Measurements from ENCODE around the gene ORM2.

Gene ORM2

DNA sequence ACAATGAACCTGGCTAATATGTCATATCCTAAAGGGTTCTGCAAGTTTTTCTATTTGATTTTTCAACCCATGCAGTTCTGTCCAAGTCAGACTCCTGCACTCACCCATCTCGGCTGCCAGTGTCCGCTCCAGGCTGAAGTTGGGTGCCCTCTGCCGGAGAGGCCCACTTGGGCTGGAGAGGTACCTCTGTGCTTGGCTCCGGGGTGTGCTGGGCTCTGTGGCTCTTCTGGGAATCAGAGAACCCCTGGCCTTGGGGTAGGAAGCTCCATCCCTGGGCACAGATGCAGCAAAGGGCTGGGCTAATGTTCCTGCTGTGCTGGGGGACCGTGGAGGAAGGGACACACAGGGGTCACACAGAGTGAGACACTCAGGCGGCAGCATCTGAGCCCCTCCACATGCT, 26.2 kb downstream of the ORM2 start:
- DNase-seq: no peak

DNA sequence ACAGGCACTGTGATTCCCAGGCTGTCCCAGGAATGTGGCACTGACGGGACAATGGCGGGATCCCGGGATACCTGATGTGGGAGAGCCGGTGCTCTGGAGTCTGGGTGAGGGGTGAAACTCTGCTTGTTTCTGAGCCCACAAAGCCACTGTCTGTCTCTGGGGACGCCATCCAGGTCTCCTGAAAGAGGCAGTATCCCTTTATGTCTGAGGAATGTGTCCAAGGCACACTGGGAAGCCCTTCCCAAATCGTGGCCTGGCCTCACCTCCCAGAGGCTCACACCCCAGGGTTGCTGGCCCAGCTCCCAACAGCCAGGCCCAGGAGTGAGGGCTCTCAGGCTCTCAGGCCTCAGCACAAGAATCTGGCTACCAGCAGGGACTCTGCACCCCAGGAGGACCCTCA, 27.1 kb downstream of the ORM2 start:
- no peak for DNase-seq

DNA sequence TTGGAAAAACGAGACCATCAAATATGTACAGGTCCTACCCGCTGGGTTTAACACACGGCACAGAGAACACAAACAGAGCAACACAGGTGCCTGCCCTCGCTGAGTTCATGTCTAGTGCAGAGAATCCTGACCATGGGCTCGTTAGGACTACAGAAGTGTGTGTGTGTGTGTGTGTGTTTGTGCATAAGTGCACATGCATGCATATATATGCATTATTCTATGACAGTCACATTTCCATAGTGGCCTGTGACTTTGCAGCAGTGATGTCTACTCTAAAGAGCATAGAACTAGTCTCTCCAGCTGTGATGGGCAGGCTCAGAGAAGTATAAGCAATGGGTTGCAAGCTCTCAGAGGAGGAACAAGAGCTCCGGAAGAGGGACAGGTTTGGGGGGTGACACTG, 27.7 kb downstream of the ORM2 start:
- DNase-seq: no peak

DNA sequence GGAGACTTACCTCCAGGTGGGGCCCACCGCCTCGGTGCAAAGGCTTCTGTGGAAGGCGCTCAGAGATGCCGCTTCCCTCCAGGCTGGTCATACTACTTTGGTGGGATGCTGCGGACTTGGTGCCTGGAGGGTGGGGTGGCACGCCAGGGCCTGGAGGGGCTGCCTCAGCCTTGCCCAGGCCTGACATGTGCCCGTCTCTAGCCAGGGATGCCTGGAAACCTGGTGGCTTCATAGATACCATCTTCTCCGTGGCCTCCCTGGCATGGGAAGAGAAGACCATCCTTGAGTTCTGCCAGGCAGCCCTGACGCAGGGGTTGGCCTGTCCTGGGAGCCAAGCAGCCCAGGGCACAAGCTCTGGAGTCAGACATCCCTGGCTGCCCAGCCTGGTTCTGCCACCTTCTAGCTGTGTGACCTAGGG, 28.3 kb downstream of the ORM2 start:
- no peak for DNase-seq

DNA sequence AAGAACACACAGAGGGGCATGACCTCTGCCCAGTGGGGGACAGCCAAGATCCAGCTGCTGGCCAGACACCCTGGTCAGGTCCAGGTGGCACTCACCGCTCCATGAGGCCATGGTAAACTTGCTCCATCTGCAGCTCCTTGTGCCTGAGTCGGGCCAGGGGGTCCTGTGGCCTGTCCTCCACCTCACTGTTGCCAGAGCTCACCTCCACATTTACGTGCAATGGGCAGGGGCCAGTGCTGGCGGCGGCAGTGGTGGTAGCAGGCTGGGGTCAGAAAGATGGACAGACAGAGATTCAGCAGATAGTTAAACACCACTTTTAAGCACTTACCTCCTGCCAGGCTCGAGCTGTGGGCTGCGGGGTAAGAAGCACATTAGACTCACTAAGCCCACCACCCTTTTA, 30.1 kb downstream of the ORM2 start:
- DNase-seq: no peak

DNA sequence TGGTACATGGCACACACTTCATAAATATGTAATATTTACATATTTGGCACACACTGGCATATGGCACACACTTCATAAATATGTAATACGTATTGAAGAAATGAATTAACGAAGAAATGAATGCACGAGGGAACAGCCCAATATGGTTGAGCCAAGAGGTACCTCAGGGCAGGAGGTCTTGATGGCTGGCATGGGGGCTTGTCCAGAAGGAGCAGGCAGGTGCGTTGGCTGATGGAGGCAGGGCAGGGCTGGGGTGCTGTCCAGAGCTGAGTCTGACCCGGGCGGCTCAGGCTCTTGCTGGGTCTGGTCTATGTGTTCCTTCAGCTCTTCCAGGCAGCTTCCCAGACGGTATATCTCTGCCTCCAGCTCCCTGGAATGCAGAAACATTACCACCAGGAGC, 31.9 kb downstream of the ORM2 start:
- DNase-seq: no peak

DNA sequence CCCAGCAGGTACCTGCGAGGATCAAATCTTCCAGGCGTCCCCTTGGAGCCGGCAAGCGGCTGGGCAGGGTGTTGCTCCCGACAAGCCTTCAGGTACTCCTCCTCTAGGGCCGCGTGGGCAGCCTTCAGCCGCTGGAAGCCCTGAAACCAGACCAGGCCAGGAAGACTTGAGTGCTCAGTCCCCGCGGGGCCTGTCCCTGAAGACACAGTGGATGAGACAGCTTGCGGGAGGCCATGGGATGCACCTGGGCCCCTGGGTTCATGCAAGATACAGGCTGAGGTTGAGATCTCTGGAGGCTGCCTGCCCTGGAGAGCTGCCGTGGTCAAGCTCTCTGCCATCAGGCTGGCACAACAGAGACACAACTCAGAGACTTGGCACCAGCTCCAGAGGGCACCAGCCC, 32.7 kb downstream of the ORM2 start:
- DNase-seq: no peak

DNA sequence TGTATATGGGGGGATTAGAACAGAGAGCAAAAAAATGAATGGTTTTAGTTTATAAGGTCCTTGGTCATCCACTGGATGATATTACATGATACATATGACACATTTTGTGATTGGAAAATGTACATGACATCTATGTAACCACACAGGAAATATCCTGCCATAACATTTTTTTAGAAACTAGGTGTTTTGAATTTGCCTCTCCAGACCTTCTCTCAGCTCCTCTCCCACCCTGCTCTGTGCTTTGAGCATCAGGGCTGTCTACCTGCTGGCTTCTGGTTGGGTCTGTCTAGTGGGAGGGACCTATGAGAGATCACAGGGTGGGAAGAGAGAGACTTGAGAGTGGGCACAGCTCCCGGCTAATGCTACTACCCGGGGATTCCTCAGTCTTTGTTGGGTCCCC, 33.8 kb downstream of the ORM2 start:
- no peak for DNase-seq

DNA sequence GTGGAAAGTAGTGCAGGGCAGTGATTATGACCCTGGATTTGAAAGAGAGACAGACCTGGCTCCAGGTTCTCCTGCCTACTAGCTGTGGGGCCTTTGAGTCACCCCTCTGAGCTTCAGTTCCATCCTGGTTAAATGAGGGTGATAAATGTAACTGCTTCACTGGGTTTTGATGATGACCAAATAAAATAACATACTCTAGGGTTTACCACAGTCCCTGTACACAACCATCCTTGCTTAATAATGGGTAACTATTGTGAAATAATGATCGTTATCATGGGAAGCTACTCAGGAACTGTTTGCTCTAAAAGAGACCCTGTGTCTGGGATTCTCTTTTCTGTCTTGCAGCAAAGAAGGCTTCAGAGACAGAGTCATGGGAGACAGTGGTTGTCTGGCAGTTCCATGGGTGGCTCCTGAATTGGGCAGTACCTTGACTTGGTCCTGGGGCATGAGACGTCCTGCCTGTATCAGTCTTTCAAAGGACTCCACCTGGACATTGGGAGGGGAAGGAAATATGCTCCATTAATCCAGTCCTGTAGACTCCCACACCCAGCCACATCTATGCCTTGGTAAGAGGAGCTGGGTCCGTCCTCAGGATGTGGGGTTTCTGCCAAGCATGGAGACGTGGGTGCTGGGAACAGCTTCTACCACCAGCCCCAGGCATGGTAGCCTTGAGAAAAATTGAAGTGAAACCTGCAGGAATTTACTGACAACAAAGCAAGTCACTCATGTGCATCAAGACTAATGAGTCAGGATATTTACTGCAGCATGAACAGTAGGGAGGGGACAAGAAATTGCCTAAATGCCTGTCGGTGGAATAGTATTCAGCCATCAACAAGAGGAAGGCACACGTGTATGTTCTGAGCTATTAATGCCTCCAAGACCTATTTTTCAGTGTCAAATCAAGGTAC, 34.7 kb downstream of the ORM2 start:
- no peak for DNase-seq

DNA sequence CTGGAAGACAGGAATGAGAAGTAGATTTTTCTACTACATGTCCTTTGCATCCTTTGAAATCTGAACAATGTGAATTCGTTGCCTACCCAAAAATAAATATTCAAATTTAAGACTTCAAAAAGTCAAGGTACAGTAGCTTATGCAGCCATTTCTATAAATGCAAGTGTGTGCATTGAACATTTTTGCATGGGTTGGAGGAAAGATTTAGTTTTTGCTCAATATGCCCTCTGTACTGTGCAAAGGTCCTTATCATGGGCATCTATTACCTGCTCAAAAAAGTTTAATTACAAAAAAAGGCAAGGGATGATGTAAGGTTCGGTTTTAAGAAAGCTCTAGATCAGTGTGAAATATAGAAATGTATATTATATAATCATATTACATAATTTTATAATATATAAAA, 35.5 kb downstream of the ORM2 start:
- DNase-seq: no peak

DNA sequence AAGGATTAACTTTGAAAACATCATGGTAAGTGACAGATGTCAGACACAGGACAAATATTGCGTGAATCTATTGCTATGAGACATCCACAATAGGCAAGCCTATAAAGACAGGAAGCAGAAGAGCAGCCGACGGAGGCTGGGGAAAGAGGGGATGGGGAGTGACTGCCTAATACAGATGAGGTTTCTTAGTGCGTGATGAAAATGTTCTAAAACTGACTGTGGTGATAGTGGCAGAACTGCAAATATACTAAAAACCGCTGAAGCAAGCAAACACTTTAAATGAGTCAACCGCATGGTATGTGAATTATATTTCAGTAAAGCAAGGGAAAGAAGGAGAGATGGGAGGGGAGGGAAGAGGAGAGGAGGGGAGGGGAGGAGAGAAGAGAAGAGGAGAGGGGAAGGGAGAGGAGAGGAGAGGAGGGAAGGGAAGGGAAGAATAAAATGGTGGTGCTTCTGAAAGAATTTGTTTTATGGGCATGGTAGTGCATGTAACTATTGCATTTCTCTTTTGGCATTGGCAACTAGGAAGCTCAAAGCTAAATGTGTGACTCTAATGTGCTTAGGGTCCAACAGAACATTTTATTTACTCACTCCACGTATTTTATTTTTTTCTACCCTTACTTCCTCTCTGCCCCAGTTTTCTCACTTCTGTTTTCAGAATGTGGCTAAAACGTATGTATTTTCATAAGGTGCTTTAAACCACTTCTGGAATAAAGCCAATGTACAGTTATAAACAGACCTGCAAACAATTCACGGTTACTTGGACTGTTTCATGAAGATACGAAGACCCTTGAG, 36.9 kb downstream of the ORM2 start:
- DNase-seq: no peak

DNA sequence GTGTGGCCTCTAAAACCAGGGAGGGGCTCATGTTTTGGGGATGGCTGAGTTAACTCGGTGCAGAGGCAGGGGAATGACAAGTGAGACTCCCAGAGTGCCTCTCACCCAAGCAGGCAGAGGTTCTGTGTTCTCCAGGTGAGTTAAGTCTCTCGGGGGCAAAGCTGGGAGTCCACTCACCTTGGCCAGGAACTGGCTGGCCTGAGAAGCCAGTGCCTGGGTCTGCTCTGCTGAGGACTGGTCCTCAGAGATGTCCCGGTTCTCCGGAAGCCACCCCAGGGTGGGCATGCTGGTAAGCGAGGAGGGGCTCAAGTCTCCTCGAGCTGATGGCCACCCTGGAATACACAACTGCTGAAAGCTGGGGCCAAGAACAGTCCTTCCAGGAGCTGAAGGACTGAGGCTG, 37.7 kb downstream of the ORM2 start:
- DNase-seq: no peak

DNA sequence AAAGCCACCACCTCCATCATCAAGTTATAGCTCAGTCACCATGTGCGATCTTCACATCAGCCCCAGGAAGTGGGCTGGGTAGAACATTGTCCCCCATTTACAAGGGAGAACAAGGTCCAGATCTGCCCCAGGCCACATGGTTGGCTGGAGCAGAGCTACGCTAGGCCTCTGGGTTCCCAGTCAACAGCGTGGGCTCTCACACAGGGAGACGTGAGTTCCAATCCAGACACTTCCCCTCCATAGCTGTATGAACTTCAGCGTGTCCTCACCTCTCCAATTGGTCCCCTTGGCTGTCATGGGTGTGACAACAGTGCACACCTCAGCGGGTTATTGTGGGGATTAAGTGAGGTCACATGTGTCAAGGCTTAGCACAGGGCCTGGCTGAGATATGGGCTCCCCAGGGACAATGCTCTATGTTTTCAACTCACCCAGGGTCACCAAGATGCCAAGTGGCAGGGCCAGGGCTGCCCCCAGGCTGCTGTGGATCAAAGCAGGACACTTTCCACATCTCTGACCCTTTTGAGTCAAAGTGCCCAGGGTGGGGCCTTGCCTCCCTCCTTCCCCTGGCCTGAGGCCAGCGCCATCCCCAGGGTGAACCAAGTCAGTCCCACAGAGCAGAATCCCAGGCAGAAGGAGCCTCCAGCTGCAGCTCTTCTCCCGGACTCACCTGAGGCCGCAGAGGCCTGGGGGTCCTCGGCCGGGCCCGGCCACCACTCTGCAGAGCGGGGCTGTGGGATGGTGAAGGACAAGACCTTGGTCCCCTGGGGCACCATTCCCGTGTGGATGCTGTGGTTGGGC, 38.3 kb downstream of the ORM2 start:
- no peak for DNase-seq

DNA sequence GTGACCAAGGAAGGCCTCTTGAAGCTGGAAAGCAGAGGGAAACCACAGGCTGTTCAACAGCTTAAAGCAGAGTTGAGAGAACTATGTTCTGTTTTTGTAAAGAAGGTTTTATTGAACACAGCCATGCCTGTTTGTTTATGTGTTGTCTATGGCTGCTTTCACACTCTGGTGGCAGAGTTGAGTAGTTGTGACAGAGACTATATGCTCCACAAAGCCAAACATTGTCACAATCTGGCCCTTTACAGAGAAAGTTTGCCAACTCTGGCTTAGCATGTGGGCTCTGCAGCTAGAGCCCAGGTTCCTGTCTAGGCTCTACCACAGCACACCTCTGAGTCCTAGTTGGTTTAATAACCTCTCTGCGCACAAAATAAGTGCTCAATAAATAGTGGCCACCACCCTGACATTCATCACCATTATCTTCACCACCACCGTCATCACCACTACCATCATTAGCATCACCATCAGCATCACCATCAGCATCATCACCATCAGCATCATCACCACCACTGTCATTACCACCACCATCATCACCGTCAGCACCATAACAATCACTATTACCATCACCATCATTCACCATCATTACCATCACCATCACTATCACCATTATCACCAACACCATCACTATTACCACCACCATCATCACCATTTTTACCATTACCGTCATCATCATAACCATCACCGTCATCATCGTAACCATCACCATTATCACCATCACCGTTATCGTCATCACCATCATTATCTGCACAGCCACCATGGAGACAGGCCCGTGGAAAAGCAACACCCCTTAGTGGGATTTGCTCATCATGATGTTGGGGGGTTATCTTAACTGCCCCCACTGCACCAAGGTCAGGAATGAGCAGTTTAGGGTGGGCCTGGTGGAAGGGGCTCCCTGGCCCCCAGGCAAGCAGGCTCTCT, 39.8 kb downstream of the ORM2 start:
- no peak for DNase-seq

DNA sequence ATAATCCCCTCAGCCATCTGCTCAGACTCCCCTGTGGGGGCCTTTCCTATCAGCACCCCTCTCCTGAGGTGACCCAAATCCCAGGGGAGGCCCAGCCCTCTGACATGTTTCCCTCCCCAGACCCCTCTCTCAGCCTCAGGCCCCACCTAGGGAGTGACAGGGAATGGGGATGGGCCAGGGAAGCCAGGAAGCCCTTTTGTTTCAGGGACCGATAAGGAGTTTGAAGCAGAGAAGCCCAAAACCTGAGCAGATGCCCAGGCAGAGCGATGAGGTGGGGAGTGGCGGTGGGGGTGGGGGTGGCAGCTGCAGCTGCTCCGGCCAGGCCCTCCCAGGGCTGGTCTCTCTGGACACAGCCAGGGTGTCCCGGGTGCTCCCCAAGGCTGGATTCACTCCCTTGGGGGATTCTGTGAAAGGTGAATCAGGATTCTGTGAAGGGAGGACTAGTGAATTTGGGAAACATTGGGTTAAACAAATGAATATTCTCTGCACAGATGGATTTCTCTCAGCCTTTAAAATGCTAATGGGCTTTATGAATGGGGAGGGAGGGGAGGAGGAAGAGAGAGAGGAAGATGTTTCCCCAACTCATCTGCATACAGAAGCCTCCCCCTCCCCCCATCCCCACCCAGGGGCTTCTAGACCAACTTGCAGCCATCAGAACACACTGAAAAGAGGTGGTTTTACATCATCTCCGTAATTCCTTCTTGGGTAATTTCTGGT, 40.7 kb downstream of the ORM2 start:
- DNase-seq: no peak

DNA sequence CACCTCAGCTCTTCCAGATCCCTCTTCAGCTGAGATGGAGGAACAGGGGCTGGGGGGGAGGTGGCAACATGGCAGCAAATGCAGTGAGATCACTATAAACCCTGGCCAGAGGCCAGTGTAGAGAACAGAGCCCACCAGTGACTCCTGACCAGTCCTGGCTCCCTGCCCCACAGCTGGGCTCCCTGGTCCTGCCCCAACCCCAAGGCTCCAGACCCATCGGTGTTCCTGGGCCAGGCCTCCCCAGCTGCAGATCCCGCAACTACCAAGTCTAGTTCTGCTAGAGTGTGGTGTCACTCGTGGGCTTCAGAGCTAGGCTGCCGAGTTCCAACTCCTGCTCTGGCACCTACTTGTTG, 41.3 kb downstream of the ORM2 start:
- DNase-seq: no peak

DNA sequence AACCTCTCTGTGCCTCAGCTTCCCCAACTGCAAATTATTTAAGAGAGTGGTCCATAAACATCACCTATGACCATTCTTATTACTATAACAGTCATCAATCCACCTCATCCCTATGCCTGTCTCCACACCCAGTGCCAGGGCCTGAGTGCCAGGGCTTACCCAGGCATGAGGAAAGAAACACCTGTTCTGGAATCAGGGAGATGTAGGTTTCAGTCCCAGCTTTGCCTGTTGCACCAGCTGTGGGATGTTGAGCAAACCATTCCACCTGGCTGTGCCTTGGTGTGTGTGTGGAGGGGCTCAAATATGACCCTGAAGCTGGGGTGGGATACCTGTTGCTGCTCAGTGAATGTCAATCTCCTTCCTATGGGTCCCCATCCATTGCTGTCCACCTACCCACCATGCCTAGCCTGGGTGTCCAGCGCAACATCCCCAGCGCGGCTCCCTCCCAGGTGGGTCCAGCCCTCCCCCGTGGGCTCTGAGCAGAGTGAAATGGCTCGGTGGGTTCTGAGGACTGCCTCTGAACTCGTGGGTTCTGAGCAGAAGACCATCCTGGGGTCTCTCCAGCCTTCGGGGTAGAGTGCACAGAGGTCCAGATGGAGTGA, 41.8 kb downstream of the ORM2 start:
- DNase-seq: no peak

DNA sequence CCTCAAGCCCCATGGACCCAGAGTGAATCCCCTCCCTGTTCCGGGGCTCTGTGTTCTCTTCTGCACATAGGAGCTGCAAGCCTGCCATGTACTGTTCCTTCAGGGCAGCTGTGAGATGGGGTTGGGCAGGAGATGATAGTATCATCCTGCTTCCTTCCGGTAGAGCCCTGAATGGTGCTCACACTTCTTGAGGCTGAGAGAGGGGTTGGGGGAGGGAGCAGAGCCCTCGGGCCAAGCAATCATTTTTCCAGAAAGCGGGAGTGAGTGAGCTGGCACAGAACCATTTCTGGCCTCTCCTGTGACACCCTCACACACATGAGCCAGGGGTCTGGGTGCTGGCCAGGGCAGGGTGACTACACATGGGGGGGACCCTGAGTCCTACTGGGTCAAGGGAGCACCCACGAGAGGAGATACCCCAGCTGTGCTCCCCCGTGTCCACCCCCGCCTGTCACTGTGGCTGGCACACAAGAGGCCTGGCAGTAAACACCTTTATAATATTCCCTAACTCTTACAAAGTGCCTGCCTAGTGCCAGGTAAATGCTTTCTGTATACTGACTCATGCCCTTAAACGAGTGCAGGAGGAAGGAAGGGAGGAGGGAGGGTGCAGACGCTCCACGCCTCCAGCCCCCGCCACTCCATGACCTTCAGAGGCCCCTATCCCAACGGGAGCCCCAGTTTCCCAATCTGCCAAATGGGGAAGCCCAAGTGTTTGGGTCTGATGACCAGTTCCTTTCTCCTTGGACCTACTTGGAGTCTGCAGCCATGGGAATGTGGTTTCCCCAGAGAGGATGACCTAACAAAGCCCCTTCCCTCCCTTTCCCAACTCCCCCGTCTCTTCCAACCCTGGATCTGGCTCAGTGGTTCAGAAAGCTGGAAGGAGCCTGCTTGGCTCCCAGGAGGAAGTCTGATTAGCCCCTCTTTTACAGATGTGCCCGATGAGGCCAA, 42.6 kb downstream of the ORM2 start:
- DNase-seq: no peak

DNA sequence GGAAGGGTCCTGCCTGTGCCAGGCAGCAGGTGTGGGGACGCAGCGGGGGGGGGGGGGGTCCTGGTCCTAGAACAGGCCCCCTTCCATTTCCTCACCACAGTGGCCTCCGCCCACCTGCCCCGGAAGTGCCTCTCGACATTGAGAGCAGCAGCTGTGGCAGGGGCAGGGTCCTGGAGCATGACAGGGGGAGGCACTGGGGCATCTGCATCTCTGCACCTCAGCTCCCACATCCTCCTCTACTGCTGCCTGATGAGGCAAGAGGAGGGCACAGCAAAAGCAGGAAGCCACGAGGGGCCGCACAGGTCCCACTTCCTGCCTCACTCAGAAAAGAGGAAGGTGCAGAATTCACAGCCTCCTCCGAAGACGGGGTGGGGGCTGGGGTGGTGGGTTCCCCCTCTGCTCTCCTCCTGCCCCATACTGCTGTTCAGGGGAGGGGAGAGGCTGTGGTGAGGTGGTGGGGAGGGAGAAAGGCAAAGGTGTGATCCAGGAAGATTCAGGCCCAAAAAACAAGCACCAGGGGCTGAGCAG, 43.3 kb downstream of the ORM2 start:
- DNase-seq: no peak

Data from DMS153 (cell line).